Measurements from ENCODE around the gene NPRL2. TPM values are rescaled to one million over a fixed set of nuclear protein-coding genes. Genes with fewer than 3 reads are reported as not detected.

Gene NPRL2
- total and polyA plus RNA-seq, 9 of the 15 experiments (the other 6 are each of a cell fraction or from before 2014, with no cell fraction given): 17.4 to 40.4 (median 24.4) TPM

DNA sequence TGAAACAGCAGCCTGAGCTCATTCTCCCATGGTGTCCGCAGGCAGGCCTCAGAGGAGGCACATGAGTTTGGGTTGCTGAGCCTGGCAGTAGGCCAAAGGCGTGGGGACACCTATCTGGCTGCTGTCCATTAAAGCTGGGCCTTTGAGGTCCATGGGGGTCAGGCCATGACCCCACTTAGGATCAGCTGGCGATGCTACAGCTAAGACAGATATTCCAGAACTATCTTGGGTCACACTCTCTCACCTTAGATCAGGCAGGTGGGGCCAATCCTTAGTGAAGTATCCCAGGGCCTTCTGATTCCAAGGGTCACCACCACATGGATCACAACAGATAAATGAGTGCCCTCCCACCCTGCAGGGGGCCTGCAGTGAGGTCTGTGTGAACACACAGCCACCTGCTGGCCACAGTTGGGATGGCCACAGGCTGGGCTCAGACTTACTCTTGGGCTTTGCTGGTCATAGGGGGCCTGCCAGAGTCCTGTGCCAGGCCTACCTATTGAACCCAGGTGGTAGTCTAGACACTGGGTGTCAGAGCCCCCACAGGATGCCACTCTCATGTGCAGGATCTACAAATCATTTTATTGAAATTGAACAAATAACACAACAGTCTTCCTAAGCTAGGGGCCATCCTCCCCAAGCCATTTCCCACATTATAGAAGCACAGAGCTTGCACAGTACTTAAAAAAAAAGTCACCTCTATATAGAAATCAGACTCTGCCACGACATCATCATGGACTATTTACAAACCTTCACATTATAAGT, 26.0 kb downstream of the NPRL2 start:
- intact Hi-C loops (cut with micrococcal nuclease): loop anchor here (1.0 to 2.0 kb wide), 3 partner anchors 50 to 136 kb away; no protein-coding TSS in a partner anchor
- peak; percentile 40 to 86 (median 64) for DNase-seq (ENCODE audit: extremely low read depth in 1 of 4, low spot score in 3 of 4)
- peaks cover 24 to 52% of the 10 kb centered on the region in 2 experiments; a peak in 4 of 5 replicates for H3K4me1 ChIP-seq (replicated peaks in 1 of 2; ENCODE audit: control insufficient read depth in 2 of 2, insufficient read depth in 2 of 2, low read length in 2 of 2)
- no peaks in the 10 kb centered on the region for H3K27me3 ChIP-seq (ENCODE audit: control insufficient read depth in 2 of 2, insufficient read depth in 2 of 2, low read length in 2 of 2)
- peak overlapping the region in 1 of 2 experiments; percentile 24; a peak in 1 of 4 replicates for H3K9ac ChIP-seq (ENCODE audit: insufficient read depth in 1 of 2, low read depth in 2 of 2, low read length in 2 of 2)
- no peaks in the 10 kb centered on the region for H4K20me1 ChIP-seq (replicated peaks; ENCODE audit: control insufficient read depth, insufficient read depth, low read length)
- H3K36me3 ChIP-seq (ENCODE audit: control insufficient read depth, insufficient read depth, low read length): peaks cover 30% of the 10 kb centered on the region; the same call in 1 of the 3 replicates
- H3K4me3 ChIP-seq: no peak overlapping the region
- H3K9me1 ChIP-seq (ENCODE audit: control insufficient read depth, insufficient read depth, low read length): no peaks in the 10 kb centered on the region
- FAIRE-seq: peak; percentile 89
- ATAC-seq: peak; percentile 70
- POLR2A ChIA-PET: interaction anchor here (0.6 to 1.2 kb wide), 4 partner anchors 11 to 30 kb away, joined by 3 to 4 read pairs (median 3); partner anchors contain the start of gene HYAL1
- no TSS peak for BruUV-seq (replicated peaks)
- H3K4me2 ChIP-seq (ENCODE audit: insufficient read depth, low read length): no peak overlapping the region
- H2AFZ ChIP-seq (ENCODE audit: low read depth, low read length): no peak overlapping the region; the same call in 1 of the 2 replicates
- in situ Hi-C loops (cut with MboI): no loop called here
- WGBS (ENCODE audit: insufficient coverage, low coverage, missing lambda C conversion rate): 17% methylated on average over 4 of the region's 4 CpGs
- no peaks in the 10 kb centered on the region for H3K9me3 ChIP-seq (replicated peaks; ENCODE audit: control insufficient read depth, insufficient read depth, low read depth, low read length)
- CTCF ChIA-PET (ENCODE audit: low intra/inter-chr PET ratio): interaction anchor here (1.4 to 2.1 kb wide), 2 partner anchors 50 to 97 kb away, joined by 6 read pairs; no protein-coding TSS in a partner anchor
- H3K27ac ChIP-seq (ENCODE audit: extremely low read depth, low read depth, low read length): peak overlapping the region; percentile 33; the same call in 1 of the 3 replicates
- peaks cover 28% of the 10 kb centered on the region for H3K79me2 ChIP-seq (ENCODE audit: control insufficient read depth, insufficient read depth, low read length)
- TF ChIP-seq NFXL1 (CRISPR knock-in tag; IDR thresholded peaks at IDR 0.05) (no peak), HDAC3 (IDR thresholded peaks at IDR 0.05; ENCODE audit: borderline replicate concordance, partially characterized antibody) (no peak), NR2C2 (CRISPR knock-in tag; IDR thresholded peaks at IDR 0.05) (no peak), NR2C2 (tag; IDR thresholded peaks at IDR 0.05) (peak; percentile 64; the same call in 1 of the 2 replicates), NCOR1 (IDR thresholded peaks at IDR 0.05) (peak; percentile 44; the same call in 1 of the 2 replicates), OTX1 (CRISPR knock-in tag; IDR thresholded peaks at IDR 0.05) (no peak), SRSF1 (IDR thresholded peaks at IDR 0.05; ENCODE audit: low read depth, low read length) (no peak), HLTF (IDR thresholded peaks at IDR 0.05) (no peak), SMARCE1 (IDR thresholded peaks at IDR 0.05) (no peak), BCL6 (CRISPR knock-in tag; IDR thresholded peaks at IDR 0.05) (no peak), FOXA3 (CRISPR knock-in tag; conservative IDR thresholded peaks at IDR 0.05 in 1 of 2, IDR thresholded peaks at IDR 0.05 in 1 of 2) (0 out of 4 replicates have a peak, but pooled peaks of 1 of the 2 experiments have one; percentile 30), NR2C1 (IDR thresholded peaks at IDR 0.05) (peak; percentile 75), NR2C1 (tag; IDR thresholded peaks at IDR 0.05) (peak; percentile 39; the same call in 1 of the 2 replicates), SMARCA5 (IDR thresholded peaks at IDR 0.05) (no peak), FOS (IDR thresholded peaks at IDR 0.05; ENCODE audit: extremely low read depth, insufficient read length) (no peak), KDM2B (CRISPR knock-in tag; IDR thresholded peaks at IDR 0.05) (no peak), KLF13 (tag; IDR thresholded peaks at IDR 0.05; ENCODE audit: borderline replicate concordance, low read depth) (no peak), FOSL1 (tag; conservative IDR thresholded peaks at IDR 0.05) (no peak)
- TF ChIP-seq, protein P1, sequence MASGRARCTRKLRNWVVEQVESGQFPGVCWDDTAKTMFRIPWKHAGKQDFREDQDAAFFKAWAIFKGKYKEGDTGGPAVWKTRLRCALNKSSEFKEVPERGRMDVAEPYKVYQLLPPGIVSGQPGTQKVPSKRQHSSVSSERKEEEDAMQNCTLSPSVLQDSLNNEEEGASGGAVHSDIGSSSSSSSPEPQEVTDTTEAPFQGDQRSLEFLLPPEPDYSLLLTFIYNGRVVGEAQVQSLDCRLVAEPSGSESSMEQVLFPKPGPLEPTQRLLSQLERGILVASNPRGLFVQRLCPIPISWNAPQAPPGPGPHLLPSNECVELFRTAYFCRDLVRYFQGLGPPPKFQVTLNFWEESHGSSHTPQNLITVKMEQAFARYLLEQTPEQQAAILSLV (tag; IDR thresholded peaks at IDR 0.05): no peak
- TF ChIP-seq, protein P2, sequence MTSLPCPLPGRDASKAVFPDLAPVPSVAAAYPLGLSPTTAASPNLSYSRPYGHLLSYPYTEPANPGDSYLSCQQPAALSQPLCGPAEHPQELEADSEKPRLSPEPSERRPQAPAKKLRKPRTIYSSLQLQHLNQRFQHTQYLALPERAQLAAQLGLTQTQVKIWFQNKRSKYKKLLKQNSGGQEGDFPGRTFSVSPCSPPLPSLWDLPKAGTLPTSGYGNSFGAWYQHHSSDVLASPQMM (CRISPR knock-in tag; IDR thresholded peaks at IDR 0.05): no peak
- TF ChIP-seq, protein P3, sequence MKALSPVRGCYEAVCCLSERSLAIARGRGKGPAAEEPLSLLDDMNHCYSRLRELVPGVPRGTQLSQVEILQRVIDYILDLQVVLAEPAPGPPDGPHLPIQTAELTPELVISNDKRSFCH (CRISPR knock-in tag; IDR thresholded peaks at IDR 0.05): no peak
- TF ChIP-seq, protein P3 (tag; IDR thresholded peaks at IDR 0.05): peak; percentile 70; the same call in 1 of the 2 replicates

Measured in K562 (cell line).